ENCODE data around the gene CHI3L1.
"Not testable (repeated sequence)": the region's sequence is repeated elsewhere in the genome, so short reads cannot be mapped to it uniquely, and the experiment has no call there.

CHI3L1 gene

DNA sequence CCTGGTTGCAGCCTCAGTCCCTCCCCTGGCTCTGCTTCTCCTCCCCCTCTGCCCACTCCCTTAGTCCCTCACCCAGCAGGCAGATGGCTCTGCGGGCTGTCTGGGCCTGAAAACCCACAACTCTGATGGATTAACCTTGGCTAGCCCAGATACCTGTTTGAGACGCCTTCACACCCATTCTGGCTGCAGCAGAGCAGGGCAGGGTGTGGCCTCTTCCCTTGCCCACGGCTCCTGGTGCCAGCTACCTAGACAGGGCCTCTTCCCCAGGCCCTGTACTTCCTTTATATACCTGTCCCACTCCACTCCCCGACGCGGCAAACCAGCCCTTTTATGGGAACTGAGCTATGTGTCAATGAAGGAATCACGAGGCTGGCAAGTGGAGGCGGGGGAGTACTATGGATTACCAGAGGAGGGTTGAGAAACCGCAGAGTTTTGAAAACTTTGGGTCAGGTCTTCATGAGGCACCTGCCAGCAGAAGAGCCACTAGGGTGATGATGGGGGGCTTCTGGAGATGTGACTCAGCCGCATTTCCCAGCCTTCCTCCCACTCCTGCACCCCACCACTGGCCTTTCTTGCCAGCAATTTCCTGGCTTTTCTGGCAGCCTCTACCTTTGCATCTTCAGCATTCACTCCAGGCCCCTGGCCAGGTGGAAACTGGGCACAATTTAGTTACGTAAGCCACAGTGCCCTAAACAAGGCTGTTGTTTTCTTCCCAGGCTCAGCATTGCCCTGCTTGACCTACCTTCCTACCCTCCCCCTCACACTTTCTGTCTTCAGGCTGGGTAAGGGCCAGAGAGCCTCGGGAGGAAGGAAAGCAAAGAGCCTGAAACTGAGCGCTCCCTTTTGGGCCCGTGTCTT, at the start of gene CHI3L1:
CHI3L1 (minus strand) TSS at position 259 of the 858 bp plus-strand sequence; CDS start at position 178, 81 bp downstream.
- DNase-seq (ENCODE audit: low read depth, low spot score): no peak

DNA sequence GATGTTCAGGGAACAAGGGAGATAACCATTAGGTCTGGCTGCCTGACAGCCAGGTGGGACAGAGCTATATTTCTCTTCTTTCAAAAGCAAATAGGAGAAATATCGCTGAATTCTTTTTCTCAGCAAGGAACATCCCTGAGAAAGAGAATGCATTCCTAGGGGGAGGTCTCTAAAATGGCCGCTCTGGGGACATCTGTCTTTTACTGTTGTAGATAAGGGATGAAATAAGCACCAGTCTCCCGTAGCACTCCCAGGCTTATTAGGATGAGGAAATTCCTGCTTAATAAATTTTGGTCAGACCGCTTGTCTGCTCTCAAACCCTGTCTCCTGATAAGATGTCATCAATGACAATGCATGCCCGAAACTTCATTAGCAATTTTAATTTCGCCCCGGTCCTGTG, 48.4 kb upstream of the CHI3L1 start:
- DNase-seq (ENCODE audit: low read depth, low spot score): not testable (repeated sequence)

DNA sequence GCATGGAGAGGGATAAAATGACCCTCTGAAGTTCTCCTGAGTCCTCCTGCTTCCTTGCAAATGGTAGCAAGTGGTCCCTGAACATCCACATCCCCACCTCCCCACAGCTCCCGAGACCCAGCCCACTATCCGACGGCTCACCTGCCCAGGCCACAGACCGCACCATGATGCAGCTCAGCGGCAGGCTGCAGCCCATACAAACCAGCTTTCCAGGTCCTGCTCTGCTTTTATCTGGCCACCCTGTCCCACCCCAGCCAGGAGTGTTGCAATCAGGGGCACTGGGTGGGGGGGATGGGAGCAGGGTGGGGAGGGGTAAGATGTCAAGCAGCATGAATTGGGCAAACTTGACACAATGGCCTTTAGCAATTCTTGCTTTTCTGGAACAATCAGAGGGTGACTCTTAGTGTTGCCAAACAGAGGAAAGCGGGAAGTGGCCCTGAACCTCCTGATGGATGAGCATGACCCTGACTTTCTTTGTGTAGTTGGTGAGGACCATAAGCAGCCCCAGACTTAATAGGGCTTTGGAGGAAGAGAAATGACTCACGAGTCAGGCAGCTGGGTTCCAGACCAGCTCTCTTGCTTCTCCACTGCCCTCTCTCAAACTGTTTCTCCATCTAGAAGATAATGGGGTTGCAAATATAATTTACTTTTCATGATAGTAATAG, 43.1 kb upstream of the CHI3L1 start, which contains the start of gene CHIT1:
CHIT1 (minus strand) TSS at position 203 of the 665 bp plus-strand sequence; CDS start at position 166, 37 bp downstream.
- DNase-seq (ENCODE audit: low read depth, low spot score): no peak

DNA sequence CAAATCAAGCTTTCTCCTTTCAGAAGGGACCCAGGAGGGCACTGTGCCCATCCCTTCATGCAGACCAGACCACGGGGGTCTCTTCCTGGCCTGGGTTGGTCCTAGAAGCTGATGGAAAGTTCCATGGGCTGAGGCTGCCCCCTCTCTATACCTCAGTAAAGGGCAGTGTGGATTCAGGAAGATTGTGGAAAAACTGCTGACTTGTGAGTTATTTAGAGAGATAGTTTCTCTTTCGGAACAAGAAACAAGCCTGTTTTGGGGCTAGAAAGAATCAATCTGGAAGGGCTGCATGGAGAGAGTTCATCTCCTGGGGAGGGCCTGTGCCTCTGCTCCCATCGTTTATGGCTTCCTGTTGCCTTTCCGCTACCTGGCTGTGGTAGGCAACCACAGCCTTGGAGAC, 42.2 kb upstream of the CHI3L1 start:
- DNase-seq (ENCODE audit: low read depth, low spot score): no peak

DNA sequence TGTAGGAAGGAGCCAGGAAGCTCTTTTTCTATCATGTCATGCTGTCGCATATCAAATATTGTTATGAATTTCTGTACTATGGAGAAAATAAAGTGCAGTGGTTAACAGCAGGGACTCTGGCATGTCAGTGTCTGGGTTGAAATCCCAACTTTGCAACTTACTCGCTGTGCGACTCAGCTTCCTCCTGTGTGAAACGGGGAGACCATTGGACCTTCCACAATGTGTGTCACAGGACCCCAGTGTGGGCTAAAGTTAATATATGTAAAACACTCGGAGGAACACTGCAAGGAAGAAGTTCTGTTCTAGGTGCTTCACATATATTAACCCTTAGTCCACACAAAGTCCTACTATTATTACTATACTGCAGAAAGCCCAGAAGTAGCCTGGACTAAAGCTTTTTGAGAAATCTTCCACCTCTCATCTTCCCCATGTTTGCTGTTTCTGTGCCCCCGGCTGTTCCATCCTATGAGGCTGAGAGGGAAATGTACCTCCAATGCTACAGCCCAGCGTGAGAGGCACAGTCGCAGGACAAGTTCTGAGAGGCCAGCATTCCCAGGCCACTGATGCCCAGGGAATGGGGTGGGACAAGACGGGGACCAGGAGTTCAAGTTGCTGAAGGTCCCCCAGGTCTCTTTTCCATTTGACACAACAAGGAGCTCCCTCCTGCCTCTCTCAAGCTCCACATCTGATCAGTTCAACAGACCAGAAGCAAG, 41.0 kb upstream of the CHI3L1 start:
- no peak for DNase-seq (ENCODE audit: low read depth, low spot score)

DNA sequence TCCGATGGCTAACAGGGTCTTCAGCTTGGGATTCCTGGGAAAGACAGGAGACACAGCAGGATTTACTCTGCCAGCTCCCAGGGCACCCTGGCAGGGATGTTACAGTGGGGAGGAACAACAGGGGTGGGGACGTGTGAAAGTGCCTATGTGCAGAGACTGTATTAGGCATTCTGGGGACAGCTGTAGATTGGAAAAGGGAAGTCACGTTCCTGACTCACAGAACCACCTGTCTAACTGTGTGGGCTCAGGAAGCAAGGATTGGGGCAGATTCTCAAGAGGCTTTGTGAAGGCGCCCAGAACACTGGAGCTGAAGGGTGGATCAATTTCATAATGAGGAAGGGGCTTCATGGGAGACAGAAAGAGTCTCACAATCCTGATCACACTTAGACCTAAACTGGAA, 38.6 kb upstream of the CHI3L1 start:
- no peak for DNase-seq (ENCODE audit: low read depth, low spot score)

DNA sequence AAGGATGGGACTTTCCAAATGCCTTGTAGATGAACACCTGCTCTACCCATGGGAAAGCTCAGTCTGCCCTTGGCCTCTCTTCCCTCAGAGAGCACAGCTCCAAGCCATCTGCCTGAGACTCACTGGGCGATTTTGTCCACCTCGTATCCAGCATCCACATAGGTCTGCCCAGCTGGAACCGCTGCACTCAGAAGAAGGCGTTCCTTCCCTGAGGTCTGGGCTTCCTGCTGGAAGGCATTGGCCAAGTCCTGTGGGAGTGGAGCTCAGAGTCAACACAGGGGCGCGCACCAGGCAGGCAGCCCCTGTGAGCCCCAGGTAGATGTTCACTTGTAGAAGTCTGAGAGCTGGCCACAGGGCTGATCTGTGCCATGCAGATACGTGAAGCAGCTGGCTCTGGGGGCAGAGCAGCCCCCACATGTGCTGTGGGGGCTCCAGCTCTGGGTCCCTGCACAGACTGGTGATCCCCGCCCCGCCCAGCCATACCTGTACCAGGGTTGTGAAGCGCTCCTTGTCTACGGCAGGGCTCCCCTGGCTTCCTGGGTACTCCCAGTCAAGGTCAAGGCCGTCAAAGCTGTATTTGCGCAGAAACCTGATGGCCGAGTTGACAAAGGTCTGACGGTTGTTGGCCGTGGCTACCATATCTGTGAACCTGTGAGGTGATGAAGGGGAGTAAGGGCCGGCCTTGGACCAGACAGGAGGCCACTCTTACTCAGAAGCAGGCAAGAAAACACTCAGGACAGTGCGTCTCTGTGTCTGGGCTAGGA, 36.7 kb upstream of the CHI3L1 start:
- DNase-seq (ENCODE audit: low read depth, low spot score): no peak

DNA sequence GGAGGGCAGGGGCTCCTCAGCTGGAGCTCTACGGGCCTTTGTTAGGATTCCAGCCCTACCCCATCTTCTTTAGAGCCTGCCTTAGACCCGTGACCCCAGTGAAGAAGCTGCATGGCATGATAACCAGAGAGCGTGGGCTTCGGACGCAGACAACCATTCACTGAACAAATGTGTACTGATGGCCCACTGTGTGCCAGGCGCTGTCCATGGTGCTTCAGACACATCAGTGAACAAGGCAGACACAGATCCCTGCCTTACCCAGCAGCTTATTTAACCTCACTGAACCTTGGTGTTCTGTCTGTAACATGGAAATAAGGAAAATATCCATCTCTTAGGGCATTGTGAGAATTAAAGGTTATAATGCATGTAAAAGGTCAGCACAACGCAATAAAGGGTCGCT, 33.4 kb upstream of the CHI3L1 start:
- DNase-seq (ENCODE audit: low read depth, low spot score): no peak

DNA sequence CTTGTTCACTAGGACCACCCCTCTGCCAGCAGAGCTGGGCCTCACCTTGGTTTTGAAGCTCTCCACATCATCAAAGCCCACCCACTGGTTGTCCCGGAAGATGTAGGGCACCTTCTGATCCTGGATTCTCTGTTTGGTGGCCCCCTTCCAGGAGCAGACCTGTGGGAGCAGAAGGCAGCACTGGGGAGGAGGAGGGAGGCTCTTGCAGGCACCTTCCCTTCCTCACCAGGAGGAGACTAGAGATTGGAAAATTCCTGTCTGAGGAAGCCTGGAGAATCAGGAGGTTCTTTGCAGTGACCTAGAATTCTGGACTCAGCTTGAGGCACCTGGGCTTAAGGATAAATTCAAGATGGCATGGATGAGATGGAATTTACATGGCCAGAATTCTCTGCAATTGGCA, 32.7 kb upstream of the CHI3L1 start:
- no peak for DNase-seq (ENCODE audit: low read depth, low spot score)

DNA sequence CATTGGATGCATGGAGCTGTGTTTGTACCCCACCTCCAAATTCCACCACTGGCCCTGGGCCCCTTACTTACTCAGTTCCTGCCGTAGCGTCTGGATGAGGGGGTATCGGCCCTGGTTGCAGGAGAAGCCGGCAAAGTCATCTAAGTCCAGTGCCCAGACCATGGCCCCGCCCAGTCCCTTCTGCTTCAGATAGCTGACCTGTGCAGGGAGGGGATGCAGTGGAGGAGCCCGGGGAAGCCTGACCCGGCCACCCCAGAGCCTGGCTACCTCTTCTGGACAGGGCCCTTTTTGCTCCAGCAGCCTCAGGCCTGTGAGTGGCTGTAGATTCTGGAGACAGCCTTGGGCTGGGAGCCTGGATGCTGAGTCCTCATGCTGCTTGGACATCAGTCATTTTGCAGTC, 31.2 kb upstream of the CHI3L1 start:
- DNase-seq (ENCODE audit: low read depth, low spot score): no peak

DNA sequence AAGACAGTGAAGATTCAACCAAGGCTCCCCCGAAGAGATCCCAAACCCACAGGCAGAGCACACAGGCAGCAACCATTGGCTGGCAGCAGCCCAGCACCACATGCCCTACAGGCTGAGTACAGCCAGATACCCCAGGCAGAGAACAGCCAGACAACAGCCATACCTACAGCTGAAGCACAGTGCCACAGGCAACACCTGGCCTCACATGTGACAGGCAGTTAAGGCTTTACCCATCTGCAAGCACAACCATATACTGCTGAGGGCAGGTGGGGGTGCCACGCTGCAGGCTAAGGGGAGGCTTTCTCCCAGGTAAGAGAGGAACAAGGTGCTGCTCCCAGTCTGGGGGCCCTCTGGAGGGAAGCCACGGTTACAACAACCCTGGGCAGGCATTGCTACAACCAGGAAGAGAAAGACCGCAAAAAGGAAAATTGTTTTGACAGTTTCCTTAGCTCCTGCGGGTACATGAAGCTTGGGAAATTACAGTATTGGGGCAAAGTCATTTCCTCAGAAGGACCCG, 30.7 kb upstream of the CHI3L1 start:
- DNase-seq (ENCODE audit: low read depth, low spot score): no peak

DNA sequence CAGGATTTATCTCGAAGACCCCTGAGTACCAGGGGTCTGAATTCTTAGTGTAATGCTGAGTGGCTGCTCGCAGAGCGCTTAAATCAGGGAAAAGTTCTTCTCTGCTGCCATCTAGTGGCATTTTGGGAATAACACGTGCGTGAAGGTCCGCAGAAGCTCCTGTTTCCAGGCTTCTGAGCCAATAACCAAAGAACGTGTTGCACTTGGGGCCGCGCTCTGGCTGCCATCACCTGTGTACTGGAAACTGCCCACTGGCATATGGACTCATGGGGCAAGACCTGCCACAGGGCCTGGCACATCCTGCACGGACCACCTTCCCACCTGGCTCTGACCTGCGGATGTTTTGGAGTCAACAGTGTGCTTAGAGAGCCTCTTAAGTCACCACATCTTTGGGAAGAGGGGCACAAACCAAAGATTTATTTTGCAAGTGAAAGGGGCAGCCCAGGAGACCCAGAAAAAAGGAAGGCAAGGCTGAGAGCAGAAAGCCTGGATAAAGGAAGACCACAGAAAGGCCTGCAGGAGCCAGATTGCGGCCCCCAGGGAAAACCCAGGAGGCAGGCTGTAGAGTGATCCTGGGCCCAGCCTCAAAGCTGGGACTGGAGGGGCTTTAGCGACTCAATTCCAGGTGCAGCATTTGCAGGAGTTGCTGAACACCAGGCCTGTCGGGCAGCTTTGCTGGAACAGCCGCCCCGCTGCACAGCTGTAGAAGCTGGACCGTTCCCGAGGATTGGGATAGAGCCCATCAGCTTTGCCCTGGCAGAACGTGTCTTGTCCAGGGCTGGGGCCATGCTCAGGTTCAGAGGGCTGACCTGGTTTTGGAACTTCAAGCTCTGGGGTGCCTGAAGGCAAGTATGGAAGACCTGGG, 30.0 kb upstream of the CHI3L1 start:
- DNase-seq (ENCODE audit: low read depth, low spot score): peak; percentile 51

DNA sequence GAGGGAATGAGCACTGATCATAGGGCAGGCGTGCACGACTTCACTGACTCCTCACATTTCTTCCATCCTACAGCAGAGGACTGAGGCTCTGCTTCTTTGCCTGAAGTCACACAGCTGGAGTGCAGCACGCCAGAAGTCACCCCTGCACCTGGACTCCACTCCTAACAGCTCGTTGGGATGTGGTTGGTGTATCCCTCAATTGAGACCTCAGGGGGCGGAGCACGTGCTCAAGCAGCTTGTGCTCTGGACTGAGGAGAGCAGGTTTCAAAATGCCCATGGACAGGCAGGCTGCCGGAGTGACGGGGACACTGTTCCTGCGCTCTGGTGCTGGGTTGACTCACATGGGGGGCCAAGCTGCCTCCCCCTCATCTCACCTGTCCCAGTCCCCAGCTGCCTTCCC, 29.1 kb upstream of the CHI3L1 start:
- DNase-seq (ENCODE audit: low read depth, low spot score): no peak

DNA sequence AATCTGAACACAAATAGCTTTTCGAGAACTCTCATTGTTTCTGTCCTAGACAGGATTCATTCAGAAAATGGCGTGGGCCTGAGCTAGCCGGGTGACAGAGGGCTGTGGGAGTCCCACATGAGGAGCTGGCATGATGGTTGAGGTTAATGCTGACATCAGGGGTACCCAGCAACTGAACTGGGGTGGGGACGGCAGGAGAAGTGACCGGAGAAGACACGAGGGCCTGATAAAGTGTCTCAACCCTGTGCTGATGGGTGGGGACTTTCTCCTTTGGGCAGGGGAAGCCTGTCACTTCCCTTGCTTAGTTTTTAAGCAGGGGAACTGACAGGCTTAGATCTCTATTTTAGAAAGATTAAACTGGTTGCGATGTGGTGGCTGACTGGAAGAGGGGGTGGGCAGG, 28.4 kb upstream of the CHI3L1 start:
- DNase-seq (ENCODE audit: low read depth, low spot score): no peak

DNA sequence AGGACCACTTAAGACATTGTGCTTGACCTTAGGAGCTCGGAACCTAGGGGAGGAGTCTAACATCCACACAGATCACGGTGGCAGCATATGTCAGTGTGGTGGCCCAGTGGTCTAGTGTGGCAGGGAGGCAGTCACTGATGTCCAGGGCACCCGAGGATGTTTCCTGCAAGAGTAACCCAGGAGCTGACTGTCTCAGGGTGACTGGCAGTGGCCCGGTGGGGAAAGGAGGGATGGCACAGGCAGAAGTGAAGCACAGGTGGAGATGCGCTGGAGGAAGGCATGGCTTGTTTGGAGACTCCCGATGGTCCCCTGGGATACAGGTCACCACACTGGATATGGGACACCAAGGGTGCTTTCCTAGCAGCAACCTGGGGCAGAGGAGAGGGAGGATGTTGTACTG, 26.6 kb upstream of the CHI3L1 start:
- no peak for DNase-seq (ENCODE audit: low read depth, low spot score)

DNA sequence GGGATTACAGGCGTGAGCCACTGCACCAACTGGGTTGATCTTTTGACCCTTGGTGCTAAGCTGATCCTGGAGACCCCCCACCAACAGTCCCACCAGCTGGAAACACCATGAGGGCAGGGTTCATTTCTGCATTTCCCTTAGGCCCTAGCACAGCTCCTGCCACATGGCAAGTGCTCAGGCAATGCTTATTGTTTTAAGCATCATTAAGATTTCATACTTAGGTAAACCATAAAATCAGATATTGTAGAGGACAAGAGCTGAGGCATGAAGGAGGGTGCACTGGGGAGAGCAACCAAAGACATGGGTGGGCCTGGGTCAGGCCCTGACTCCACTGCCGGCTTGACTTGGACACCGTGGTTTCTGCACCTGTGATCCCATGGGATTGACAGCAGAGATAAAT, 25.3 kb upstream of the CHI3L1 start:
- DNase-seq (ENCODE audit: low read depth, low spot score): no peak

DNA sequence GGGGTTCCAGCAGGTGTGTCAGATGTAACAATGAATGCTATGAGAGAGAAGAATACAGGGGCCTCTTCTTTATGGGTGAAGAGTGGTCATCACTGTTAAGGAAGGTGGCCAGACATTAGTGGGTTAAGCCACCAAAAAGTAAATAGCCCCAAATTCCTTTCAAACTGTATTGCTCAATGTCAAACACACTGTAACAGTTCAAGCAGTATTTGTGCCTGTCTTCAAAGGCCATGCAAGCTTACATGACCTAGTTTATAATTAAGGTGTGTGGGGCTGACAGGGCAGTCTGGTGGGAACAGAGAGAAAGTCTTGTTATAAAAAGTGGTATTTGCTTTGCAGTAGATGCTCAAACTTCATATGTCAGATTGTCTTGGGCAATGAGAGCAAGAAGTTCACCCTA, 24.5 kb upstream of the CHI3L1 start:
- DNase-seq (ENCODE audit: low read depth, low spot score): no peak

DNA sequence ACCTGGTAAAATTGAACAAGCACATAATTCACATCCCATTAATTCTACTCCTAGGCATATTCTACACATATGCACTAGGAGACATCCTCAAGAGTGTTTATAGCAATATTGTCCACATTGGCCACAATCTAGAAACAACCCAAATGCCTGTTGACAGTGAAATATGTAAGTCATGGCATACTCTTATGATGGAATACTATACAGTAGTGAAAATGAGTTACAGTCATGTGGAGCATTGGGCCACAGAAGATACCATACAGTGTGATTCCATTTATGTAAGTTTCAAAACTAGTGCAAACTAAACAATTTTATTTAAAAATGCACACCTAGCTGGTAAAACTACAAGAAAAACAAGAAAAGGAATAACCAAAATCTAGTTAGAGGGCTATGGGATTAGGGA, 23.8 kb upstream of the CHI3L1 start:
- DNase-seq (ENCODE audit: low read depth, low spot score): no peak

DNA sequence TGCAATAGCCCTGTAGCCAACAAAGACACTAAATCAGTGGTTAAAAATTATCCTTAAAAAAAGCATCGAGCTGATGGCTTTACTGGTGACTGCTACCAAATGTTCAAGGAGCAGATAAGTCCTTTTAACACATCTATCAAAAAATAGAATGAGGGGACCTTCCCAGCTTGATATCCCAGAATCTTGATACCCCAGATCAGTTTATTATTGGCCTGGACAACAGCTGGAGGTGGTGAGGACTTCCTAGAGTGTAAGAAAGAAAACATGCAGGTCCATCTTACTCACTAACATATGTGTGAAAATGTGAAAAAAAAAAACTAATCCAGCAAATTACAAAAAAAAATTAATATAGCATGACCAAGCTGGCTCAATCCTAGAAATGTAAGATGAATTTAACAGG, 21.7 kb upstream of the CHI3L1 start:
- no peak for DNase-seq (ENCODE audit: low read depth, low spot score)

DNA sequence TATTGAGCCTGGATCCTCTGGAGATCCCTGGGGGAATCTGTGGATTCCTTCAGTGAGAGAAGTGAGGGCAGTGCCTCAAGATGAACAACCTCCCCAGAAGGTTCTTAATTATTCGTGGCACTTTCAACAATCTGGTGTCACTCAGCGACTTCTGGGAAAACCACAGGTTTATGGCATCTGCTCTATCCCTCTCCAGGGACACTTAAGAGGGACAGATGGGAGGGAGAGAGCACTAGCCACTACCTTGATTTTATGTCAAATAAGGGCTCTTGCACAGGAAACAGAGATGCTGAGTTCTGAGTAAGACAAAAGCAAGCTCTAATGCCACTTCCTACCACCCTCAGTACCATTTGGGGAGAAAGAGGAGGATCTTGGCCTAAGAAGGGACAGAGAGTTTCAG, 21.2 kb upstream of the CHI3L1 start:
- DNase-seq (ENCODE audit: low read depth, low spot score): no peak

Data from smooth muscle cell of the brain vasculature (primary cell).